HL-60 (cell line): ENCODE data around the gene FRMD5.

Source experiments
- DNase-seq, 2 experiments: peaks; one replicate each; pipeline ENCODE4 v3.0.0-alpha.2; 2010 to 2020; ENCODE audit warnings: low read depth in 1 of 2, low spot score in 1 of 2
- H3K27ac ChIP-seq: fragments of 250-450 bp; sonication (Bioruptor Pico); replicated peaks from 2 replicates; pipeline ENCODE4 v1.5.1; 2020; ENCODE audit warnings: mild to moderate bottlenecking, moderate library complexity
- H3K27me3 ChIP-seq: fragments of 250-450 bp; sonication (Bioruptor Pico); 2 replicates; pipeline ENCODE4 v1.5.1; 2021; ENCODE audit warnings: mild to moderate bottlenecking, moderate library complexity; ENCODE audit not compliant: insufficient read depth, poor library complexity, severe bottlenecking
- H3K4me3 ChIP-seq: replicated peaks from 2 replicates; pipeline ENCODE4 v1.5.1; 2011; ENCODE audit warnings: mild to moderate bottlenecking, control low read depth, low read length; ENCODE audit not compliant: insufficient read depth
- CTCF ChIP-seq: IDR thresholded peaks from one replicate; pipeline ENCODE4 v1.5.1; 2011; ENCODE audit warnings: low read length, control low read depth, inconsistent platforms; ENCODE audit not compliant: insufficient read depth
- GABPA ChIP-seq: IDR thresholded peaks from 2 replicates; pipeline ENCODE4 v1.6.1; 2012; ENCODE audit warnings: low read depth
- POLR2AphosphoS5 ChIP-seq: IDR thresholded peaks from 2 replicates; pipeline ENCODE4 v1.6.1; 2012; ENCODE audit warnings: low read depth
- REST ChIP-seq: IDR thresholded peaks from 2 replicates; pipeline ENCODE4 v1.6.1; 2012; ENCODE audit warnings: low read depth; ENCODE audit not compliant: insufficient replicate concordance
- SPI1 ChIP-seq: IDR thresholded peaks from 2 replicates; pipeline ENCODE4 v1.6.1; 2012; ENCODE audit warnings: low read depth, mild to moderate bottlenecking, borderline replicate concordance

FRMD5 gene

GRCh38 chr15:43987924-43988323, 207.1 kb downstream of the FRMD5 start:
- DNase-seq: no peak
- Histone ChIP-seq H3K27me3 (no peaks in the 10 kb centered on the region), H3K4me3 (no peak overlapping the region), H3K27ac (no peak overlapping the region)
- TF ChIP-seq POLR2AphosphoS5 (no peak), CTCF (no peak), REST (no peak), GABPA (no peak), SPI1 (no peak)

DNA sequence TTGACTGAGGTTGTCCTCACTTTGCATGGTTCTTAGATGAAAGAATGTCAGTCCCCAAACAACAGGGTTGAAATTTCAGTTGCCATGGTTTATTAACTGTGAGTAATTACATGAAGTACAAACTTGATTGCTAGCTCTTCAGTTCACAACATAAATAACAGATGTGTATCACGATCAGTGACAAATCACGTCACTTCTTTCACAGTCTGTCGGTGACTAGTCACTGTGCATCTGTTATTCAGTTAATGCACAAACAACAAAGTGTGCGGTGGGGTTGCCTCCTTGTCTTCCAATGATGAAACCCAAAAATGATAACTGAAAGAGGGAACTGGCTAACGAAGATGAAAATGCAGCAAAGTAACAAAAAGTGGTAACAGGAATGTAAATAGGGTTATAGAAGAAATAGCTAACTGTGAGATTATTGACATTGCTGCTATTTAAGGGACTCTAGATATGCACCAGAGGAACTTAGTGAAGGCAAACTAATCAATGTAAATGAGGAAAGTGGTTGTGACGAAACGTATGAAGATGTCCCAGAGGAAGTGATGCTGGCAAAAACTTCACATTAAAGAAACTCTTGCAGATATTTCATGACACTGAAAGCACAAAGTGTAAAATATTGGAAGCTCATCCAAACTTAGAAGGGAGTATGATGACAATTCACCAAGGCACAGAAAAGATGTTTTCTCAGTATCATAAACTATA, 208.9 kb downstream of the FRMD5 start:
- DNase-seq: no peak
- no peak overlapping the region for H3K4me3 ChIP-seq
- TF ChIP-seq REST (no peak), GABPA (no peak), POLR2AphosphoS5 (no peak), SPI1 (no peak), CTCF (no peak)
- H3K27me3 ChIP-seq: peaks cover 3% of the 10 kb centered on the region
- H3K27ac ChIP-seq: no peak overlapping the region

DNA sequence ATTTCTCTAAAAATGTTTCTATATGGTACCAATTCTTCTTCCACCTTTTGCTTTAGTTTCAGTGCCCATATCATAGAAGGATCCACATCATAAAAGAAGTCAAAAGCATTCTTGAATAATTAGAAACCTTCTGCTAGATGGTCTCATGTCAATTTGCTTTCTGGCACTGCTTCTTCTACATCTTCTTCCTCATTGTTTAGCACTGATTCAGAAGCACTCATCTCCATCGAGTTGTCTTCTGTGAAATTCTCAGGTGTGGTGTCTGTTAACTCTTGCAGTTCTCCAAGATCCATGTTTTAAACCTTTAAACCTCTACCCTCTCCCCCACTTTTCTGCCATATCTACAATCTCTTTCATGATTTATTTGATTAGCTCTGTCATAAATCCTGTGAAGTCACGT, 213.5 kb downstream of the FRMD5 start:
- TF ChIP-seq REST: no peak
- no peak for TF ChIP-seq CTCF
- no peak for TF ChIP-seq SPI1
- TF ChIP-seq GABPA: no peak
- TF ChIP-seq POLR2AphosphoS5: no peak
- DNase-seq: no peak
- Histone ChIP-seq H3K27me3 (peaks cover 3% of the 10 kb centered on the region), H3K27ac (no peak overlapping the region), H3K4me3 (no peak overlapping the region)
